GM21717 (cell line): Measurements from ENCODE around the gene UBE2H.
"Not testable (repeated sequence)": the region's sequence is repeated elsewhere in the genome, so short reads cannot be mapped to it uniquely, and the experiment has no call there.

Experiments used
- ATAC-seq: cut with Tn5 transposase; IDR thresholded peaks from one replicate; pipeline ENCODE4 v1.9.1; 2021; ENCODE audit warnings: mild to moderate bottlenecking, moderate library complexity; ENCODE audit not compliant: unreplicated experiment

UBE2H gene

DNA sequence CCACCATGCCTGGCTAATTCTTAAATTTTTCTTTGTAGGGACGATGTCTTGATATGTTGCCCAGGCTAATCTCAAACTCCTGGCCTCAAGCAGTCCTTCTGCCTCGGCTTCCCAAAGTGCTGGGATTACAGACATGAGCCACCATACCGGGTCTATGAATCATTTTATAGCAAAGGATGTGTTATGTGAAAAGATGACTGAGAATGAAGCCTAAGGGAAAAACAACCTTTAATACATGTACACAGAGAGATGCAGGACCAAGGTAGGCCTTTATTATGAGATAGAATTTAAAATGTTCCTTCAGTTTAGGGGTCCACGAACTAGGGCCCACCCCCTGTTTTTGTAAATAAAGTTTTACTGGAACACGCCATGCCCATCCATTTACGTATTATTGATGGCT is 41.0 kb downstream of the UBE2H start:
- no peak for ATAC-seq

DNA sequence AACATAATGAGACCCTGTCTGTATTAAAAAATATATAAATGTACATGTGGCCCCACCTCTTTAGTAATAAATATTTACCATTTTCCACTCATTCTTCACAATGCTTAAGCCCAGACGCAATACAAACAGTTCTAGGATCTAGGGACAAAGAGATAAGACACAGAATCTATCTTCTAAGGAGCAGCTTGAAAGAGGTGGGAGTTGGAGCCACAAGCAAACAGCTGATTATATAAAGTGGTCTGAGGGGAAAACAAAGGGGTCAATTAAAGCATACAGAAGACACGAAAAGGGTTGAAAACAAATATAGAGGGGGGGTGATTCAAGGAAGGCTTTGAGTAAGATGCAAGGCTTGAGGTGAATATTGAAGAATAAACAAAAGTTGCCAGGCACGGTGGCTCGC is 43.1 kb downstream of the UBE2H start:
- no peak for ATAC-seq

GRCh38 chr7:129908181-129908580 is 44.6 kb downstream of the UBE2H start:
- ATAC-seq = no peak

DNA sequence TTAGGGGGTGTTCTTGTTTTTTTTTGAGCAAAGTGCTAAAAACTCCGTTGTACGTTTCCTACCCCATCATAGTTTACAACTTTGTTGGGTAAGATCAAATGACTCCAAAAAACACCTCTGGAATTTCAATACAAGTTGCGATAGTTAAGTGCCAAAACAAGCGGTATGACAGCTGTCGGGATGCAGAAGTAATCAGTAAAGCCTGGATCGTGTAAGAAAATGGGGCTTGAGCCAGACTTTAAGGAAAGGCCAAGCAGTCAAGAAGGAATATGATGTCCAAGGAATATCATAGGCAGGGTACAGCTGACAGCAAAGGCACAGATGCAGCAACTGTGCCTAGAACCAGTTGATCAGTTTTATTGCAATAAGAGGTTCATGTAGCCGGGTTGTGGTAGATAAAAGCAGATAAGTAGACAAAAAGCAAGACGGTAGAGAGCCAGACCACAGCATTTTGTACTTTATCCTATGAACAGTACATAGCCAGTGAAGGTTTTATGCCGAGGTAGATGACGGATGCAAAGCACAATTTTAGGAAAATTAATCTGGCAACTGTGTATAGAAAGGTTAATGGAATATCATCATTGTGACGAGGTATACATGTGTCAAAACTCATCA is 45.5 kb downstream of the UBE2H start:
- no peak for ATAC-seq

DNA sequence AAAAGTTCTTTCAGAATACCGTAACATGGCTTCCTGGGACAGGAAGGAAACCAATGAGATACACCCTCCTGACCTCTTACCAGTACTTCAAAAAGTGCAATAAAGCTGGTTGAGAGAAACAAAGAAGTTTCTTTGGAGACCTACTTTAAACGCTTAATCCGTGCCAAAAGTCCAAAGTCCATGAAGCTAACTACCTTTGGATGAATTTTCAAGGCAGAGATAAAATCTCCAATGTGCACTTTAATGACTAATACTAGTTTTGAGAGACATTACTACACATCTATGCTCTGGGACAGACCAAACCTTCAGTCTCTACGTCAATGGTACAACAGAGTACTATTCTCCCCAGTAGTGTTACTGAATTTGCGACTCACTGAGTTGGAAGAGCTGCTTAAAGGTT is 46.1 kb downstream of the UBE2H start:
- no peak for ATAC-seq

- peak; percentile 78 for ATAC-seq
Observed at GRCh38 chr7:129903935-129904334, 48.8 kb downstream of the UBE2H start.

DNA sequence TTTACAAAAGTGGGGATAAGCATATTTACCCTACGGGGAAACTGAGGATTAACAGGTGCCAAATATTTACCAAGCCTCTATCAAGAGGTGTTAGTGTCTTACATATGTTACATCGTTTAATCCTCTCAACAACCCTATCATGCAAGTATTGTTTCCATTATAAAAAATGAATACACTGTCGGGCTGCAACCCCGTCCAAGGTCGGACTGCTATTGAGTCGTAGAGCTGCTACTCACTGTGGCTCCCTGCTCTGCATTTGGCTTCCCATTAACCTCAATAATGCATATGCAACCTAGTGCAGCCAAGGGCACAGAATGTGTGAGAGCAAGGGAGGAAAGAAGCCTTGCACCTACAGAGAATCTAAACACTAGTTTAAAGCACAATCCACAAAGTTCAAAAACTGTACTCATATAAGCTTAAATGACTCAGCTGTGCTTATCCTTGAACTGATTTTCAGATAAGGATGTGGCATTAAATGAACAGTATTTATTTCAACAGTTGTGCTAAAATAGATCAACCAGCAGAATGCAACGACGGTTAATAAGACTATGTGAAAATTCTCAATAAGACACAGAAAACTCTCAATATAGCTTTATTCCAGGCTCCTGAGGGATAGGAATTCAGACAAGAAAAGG is 49.9 kb downstream of the UBE2H start:
- no peak for ATAC-seq

- ATAC-seq = no peak
Observed at GRCh38 chr7:129898502-129899160, 54.1 kb downstream of the UBE2H start.

DNA sequence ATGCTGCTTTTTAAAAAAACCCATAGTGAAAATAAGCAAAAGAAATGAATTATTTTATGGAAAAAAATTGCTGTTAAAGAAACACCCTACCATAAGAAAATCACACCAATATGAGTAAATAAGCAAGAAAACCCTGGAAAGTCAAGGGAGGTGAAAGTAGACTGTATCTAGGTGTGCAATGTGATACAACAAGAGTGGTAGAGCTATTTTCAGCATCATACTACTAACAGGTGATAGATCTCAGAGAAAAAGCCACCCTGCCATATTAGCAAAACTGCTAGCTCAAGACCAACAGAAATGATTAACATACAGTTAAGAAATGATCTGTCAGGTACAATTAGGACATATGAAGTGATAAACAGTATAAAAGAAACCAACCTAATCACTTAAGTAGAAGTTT is 54.8 kb downstream of the UBE2H start:
- no peak for ATAC-seq

- ATAC-seq = no peak
Observed at GRCh38 chr7:129896568-129897382, 56.0 kb downstream of the UBE2H start.

GRCh38 chr7:129894184-129894583 is 58.6 kb downstream of the UBE2H start:
- ATAC-seq = not testable (repeated sequence)

GRCh38 chr7:129890090-129890489 is 62.7 kb downstream of the UBE2H start:
- no peak for ATAC-seq

- no peak for ATAC-seq
Observed at GRCh38 chr7:129889133-129889844, 63.5 kb downstream of the UBE2H start.

GRCh38 chr7:129887865-129888264 is 64.9 kb downstream of the UBE2H start:
- ATAC-seq = no peak

DNA sequence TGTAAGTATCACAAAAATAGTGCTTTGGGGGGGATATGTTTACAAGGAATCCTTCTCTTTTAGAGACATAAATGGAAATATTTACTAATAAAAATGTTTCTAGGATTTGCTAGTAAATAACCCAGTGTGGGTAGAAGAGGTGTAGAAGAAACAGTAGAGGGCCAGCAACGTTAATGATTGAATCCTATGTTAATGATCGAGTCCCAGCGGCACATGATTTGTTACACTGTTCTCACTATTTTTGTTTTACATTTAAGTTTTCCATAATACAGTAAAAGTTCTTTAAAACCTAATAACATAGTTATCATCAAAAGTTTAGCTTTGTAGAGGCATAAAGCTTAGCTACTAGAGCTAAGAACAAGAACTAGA is 66.0 kb downstream of the UBE2H start:
- no peak for ATAC-seq

DNA sequence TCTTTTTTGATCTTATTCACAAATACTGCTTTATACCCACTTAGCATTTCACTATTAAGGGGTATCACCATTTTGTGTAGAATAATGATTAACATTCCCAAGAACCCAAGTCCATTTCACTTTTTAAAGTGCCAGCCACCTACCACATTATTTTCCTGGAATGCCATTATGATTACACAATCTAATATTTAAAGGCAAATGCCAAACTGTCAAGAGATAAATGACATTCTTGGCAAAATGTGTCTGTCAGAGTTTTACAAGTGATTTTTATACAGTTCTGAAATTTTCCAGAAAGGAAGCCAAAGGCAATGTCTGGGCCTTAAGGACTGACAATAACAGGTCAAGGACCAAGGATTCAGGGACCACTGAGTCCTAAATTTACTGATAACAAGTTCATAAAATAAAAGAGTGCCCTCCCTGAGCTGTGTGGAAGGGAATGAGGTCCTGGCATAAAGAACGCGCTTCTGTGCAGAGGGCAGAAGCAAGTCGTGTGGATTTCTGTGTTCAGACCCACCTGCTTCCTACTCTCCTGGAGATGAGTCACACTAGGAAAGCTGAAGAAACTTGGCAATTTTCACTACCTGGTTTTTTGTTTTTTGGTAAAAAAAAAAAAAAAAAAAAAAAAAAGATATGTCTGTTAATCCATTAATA is 66.5 kb downstream of the UBE2H start:
- ATAC-seq = no peak

- ATAC-seq = no peak
Observed at GRCh38 chr7:129884495-129884894, 68.3 kb downstream of the UBE2H start.

- ATAC-seq = no peak
Observed at GRCh38 chr7:129883151-129883550, 69.6 kb downstream of the UBE2H start.

GRCh38 chr7:129882531-129882930 is 70.2 kb downstream of the UBE2H start:
- no peak for ATAC-seq

DNA sequence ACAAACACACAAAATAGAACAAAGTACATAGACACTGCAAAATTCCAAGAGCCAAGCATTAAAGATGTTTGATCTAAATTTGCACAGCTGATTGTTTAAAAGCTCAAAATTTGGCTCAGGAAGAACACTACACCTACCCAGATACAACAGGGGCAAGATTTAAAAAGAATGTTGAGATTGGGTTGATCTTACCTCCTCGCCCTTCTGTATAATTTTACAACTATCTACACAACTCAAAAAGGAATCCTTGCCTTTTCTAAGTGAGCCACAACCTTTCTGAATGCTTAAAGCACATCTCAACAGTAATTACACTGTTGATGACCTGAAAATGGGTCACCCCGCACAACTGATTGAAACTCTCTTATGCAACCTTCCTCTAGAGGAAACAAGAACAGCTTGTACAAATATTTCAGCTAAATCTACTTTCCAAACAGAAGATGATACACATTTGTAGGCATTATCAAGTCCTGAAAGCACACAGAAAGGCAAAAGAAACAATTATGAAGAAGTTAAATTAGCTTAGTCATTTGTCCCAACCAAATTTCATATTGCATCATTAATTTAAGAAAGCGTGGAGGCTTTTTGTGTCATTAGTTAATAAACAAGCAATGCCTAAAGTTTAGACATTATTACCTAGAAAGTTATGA is 75.5 kb downstream of the UBE2H start:
- no peak for ATAC-seq
